B cell (primary cell): ENCODE results near the gene HMCN1.

Experiments
- EZH2 ChIP-seq: IDR thresholded peaks from 2 replicates; pipeline ENCODE4 v1.6.1; 2012; ENCODE audit warnings: borderline replicate concordance, low read depth, mild to moderate bottlenecking, moderate library complexity, low read length; ENCODE audit not compliant: insufficient read depth, poor library complexity, severe bottlenecking
- TF ChIP-seq, protein P1 (sequence below): fragments of 200-600 bp; IDR thresholded peaks from one replicate; pipeline ENCODE4 v1.8.0; 2022; ENCODE audit warnings: antibody characterized with exemption, mild to moderate bottlenecking

DNA sequence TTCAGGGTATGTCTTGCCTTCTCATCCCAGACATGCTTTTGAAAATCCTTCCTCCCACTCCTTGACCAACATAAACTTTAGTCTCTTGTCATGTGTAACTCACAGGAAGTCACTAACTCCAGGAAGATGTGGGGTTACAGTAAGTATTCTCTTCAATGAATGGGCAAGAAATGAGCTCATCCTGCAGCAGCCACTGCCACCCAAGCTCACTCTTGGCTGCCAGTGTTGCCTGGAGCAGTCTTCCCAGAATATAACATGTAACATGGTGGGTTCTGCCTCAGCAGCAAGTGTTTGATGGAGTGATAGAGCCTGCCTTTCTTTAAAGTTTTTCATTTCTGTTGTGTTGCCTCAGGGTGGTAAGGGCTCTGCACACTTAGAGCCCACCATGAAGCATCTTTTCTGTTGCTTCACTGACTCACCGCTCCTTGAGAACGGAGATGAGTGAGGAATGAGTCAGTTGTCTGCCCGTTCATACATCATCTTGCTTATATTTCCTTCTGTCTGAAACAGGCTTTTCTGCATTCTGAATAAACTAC, 453.9 kb downstream of the HMCN1 start:
- TF ChIP-seq, protein P1, sequence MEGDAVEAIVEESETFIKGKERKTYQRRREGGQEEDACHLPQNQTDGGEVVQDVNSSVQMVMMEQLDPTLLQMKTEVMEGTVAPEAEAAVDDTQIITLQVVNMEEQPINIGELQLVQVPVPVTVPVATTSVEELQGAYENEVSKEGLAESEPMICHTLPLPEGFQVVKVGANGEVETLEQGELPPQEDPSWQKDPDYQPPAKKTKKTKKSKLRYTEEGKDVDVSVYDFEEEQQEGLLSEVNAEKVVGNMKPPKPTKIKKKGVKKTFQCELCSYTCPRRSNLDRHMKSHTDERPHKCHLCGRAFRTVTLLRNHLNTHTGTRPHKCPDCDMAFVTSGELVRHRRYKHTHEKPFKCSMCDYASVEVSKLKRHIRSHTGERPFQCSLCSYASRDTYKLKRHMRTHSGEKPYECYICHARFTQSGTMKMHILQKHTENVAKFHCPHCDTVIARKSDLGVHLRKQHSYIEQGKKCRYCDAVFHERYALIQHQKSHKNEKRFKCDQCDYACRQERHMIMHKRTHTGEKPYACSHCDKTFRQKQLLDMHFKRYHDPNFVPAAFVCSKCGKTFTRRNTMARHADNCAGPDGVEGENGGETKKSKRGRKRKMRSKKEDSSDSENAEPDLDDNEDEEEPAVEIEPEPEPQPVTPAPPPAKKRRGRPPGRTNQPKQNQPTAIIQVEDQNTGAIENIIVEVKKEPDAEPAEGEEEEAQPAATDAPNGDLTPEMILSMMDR = no peak
- TF ChIP-seq EZH2 = no peak
